ENCODE measurements around the gene RNF112. TPM values are rescaled to one million over a fixed set of nuclear protein-coding genes. Genes with fewer than 3 reads are reported as not detected.

Gene RNF112
- total RNA-seq, 1 experiment from 2014 or later: 0.09 TPM

GRCh38 chr17:19377602-19378415 lies 33.2 kb upstream of the RNF112 start:
- Histone ChIP-seq H3K27me3 (replicated peaks; ENCODE audit: insufficient read depth, low read depth, low read length, poor library complexity) (no peaks in the 10 kb centered on the region), H3K27ac (ENCODE audit: low read depth, low read length, poor library complexity, severe bottlenecking) (peak overlapping the region; percentile 94), H3K4me1 (ENCODE audit: insufficient read depth, low read length, poor library complexity, severe bottlenecking) (peaks cover 4% of the 10 kb centered on the region), H3K36me3 (ENCODE audit: insufficient read depth, low read length, poor library complexity, severe bottlenecking) (peaks cover 31% of the 10 kb centered on the region), H3K4me3 (ENCODE audit: low read depth, low read length, poor library complexity, severe bottlenecking) (peak overlapping the region; percentile 68), H3K9me3 (ENCODE audit: low read depth, low read length, poor library complexity, severe bottlenecking) (no peaks in the 10 kb centered on the region)
- TF ChIP-seq, protein P1, sequence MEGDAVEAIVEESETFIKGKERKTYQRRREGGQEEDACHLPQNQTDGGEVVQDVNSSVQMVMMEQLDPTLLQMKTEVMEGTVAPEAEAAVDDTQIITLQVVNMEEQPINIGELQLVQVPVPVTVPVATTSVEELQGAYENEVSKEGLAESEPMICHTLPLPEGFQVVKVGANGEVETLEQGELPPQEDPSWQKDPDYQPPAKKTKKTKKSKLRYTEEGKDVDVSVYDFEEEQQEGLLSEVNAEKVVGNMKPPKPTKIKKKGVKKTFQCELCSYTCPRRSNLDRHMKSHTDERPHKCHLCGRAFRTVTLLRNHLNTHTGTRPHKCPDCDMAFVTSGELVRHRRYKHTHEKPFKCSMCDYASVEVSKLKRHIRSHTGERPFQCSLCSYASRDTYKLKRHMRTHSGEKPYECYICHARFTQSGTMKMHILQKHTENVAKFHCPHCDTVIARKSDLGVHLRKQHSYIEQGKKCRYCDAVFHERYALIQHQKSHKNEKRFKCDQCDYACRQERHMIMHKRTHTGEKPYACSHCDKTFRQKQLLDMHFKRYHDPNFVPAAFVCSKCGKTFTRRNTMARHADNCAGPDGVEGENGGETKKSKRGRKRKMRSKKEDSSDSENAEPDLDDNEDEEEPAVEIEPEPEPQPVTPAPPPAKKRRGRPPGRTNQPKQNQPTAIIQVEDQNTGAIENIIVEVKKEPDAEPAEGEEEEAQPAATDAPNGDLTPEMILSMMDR (conservative IDR thresholded peaks at IDR 0.05; ENCODE audit: low read depth, low read length): no peak
- no peak for TF ChIP-seq EZH2 (IDR thresholded peaks at IDR 0.05; ENCODE audit: borderline replicate concordance, low read depth, low read length, poor library complexity, severe bottlenecking)
- ChIA-PET CTCF (interaction anchor here (1.1 to 1.7 kb wide), 2 partner anchors 15 to 69 kb away, joined by 7 to 18 read pairs; partner anchors contain the start of gene B9D1), POLR2A (ENCODE audit: low non-redundant PET) (interaction anchor here (0.6 to 1.7 kb wide), 2 partner anchors 9 to 69 kb away, joined by 4 to 8 read pairs; partner anchors contain the start of gene MFAP4)
- BruUV-seq (replicated peaks): no TSS peak
- intact Hi-C loops (cut with micrococcal nuclease; ENCODE audit: unreplicated experiment): loop anchor here (5.0 kb wide), 1 partner anchor 69 kb away; no protein-coding TSS in a partner anchor
- peak; percentile 99 for DNase-seq (ENCODE audit: low spot score)

- H3K4me3 ChIP-seq (ENCODE audit: low read depth, low read length, poor library complexity, severe bottlenecking): peak within 1 kb of the TSS; percentile 68
- H3K36me3 ChIP-seq (ENCODE audit: insufficient read depth, low read length, poor library complexity, severe bottlenecking): peaks cover 40% of the 10 kb centered on the region
- no peaks in the 10 kb centered on the region for H3K9me3 ChIP-seq (ENCODE audit: low read depth, low read length, poor library complexity, severe bottlenecking)
- DNase-seq (ENCODE audit: low spot score): no peak
- BruUV-seq (replicated peaks): no TSS peak
- intact Hi-C loops (cut with micrococcal nuclease; ENCODE audit: unreplicated experiment): loop anchor here (5.0 kb wide), 1 partner anchor 69 kb away; no protein-coding TSS in a partner anchor
- peaks cover 7% of the 10 kb centered on the region for H3K4me1 ChIP-seq (ENCODE audit: insufficient read depth, low read length, poor library complexity, severe bottlenecking)
- ChIA-PET POLR2A (ENCODE audit: low non-redundant PET) (interaction anchor here (1.7 kb wide), 1 partner anchor 8 kb away, joined by 8 read pairs; the partner anchor contains the start of gene MFAP4), CTCF (interaction anchor here (1.1 to 1.7 kb wide), 2 partner anchors 16 to 68 kb away, joined by 7 to 18 read pairs; partner anchors contain the start of gene B9D1)
- no peaks in the 10 kb centered on the region for H3K27me3 ChIP-seq (replicated peaks; ENCODE audit: insufficient read depth, low read depth, low read length, poor library complexity)
- H3K27ac ChIP-seq (ENCODE audit: low read depth, low read length, poor library complexity, severe bottlenecking): peak within 1 kb of the TSS; percentile 94
- TF ChIP-seq, protein P1 (conservative IDR thresholded peaks at IDR 0.05; ENCODE audit: low read depth, low read length): no peak
- TF ChIP-seq EZH2 (IDR thresholded peaks at IDR 0.05; ENCODE audit: borderline replicate concordance, low read depth, low read length, poor library complexity, severe bottlenecking): no peak
Measured at GRCh38 chr17:19378416-19379360, 32.3 kb upstream of the RNF112 start, which contains the start of gene MAPK7. MAPK7 (plus strand) TSS chr17:19378498; CDS start chr17:19378901, 403 bp downstream.

Measured in A673 (cell line).